Ishikawa (cell line): ENCODE results near the gene EHMT2.

Experiments used
- CEBPB ChIP-seq: IDR thresholded peaks from 2 replicates; pipeline ENCODE4 v1.6.1; 2012
- CREB1 ChIP-seq: IDR thresholded peaks from 2 replicates; pipeline ENCODE4 v1.6.1; 2012; ENCODE audit warnings: low read depth
- EGR1 ChIP-seq: IDR thresholded peaks from 2 replicates; pipeline ENCODE4 v1.6.1; 2012
- EP300 ChIP-seq: IDR thresholded peaks from 2 replicates; pipeline ENCODE4 v1.6.1; 2012; ENCODE audit warnings: borderline replicate concordance
- FOXM1 ChIP-seq: IDR thresholded peaks from 2 replicates; pipeline ENCODE4 v1.6.1; 2012; ENCODE audit warnings: low read depth, borderline replicate concordance
- NFIC ChIP-seq: IDR thresholded peaks from 2 replicates; pipeline ENCODE4 v1.6.1; 2012
- TCF12 ChIP-seq: IDR thresholded peaks from 2 replicates; pipeline ENCODE4 v1.6.1; 2012; ENCODE audit warnings: low read depth
- TEAD4 ChIP-seq: IDR thresholded peaks from 2 replicates; pipeline ENCODE4 v1.6.1; 2012
- YY1 ChIP-seq: IDR thresholded peaks from 2 replicates; pipeline ENCODE4 v1.6.1; 2012; ENCODE audit warnings: low read depth
- TF ChIP-seq, protein P1 (sequence below): IDR thresholded peaks from 2 replicates; pipeline ENCODE4 v1.6.1; 2012; ENCODE audit warnings: low read depth, mild to moderate bottlenecking
- TF ChIP-seq, protein P2 (sequence below): IDR thresholded peaks from 2 replicates; pipeline ENCODE4 v1.6.1; 2012
- TF ChIP-seq, protein P3 (sequence below): IDR thresholded peaks from 2 replicates; pipeline ENCODE4 v1.6.1; 2012

DNA sequence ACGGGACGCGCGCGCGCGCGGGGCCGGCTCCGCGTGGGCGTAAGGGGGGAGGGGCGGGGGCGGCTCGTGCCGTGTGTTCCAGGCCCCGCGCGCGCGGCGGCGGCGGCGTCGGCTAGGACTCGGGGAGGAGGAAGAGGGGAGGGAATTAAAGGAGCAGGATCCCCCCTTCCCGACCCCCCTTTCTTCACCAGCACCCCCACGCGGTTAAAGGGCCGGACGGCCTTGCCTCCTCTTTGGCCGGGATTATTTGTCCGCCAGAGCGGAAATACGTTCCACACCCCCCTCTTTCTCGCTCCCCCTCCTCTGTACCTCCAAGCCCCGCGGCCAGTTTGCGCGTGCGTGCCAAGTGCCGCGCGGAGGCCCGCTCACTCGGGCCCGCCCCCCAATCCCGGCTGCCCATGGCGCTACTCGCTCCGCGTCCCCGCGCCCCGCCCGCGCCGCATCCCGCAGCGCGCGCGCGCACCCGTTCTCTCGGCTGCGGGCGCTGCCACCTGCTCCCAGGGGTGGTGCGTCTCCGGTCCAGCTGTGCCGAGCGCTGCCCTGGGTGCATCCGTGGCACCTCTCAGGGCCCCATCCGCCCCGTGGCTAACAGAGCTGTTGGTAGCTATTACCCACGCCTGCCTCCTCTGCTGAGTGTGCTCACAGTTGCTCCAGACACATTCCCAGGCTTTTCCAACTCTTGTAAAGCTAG lies 4.6 kb upstream of the EHMT2 start, which contains the start of gene ZBTB12:
- TF ChIP-seq YY1 (no peak; the same call in 1 of the 2 replicates), CEBPB (no peak), EGR1 (peak; percentile 95), EP300 (no peak), CREB1 (no peak), TCF12 (no peak; the same call in 1 of the 2 replicates), NFIC (no peak), FOXM1 (no peak), TEAD4 (no peak)
- TF ChIP-seq, protein P1, sequence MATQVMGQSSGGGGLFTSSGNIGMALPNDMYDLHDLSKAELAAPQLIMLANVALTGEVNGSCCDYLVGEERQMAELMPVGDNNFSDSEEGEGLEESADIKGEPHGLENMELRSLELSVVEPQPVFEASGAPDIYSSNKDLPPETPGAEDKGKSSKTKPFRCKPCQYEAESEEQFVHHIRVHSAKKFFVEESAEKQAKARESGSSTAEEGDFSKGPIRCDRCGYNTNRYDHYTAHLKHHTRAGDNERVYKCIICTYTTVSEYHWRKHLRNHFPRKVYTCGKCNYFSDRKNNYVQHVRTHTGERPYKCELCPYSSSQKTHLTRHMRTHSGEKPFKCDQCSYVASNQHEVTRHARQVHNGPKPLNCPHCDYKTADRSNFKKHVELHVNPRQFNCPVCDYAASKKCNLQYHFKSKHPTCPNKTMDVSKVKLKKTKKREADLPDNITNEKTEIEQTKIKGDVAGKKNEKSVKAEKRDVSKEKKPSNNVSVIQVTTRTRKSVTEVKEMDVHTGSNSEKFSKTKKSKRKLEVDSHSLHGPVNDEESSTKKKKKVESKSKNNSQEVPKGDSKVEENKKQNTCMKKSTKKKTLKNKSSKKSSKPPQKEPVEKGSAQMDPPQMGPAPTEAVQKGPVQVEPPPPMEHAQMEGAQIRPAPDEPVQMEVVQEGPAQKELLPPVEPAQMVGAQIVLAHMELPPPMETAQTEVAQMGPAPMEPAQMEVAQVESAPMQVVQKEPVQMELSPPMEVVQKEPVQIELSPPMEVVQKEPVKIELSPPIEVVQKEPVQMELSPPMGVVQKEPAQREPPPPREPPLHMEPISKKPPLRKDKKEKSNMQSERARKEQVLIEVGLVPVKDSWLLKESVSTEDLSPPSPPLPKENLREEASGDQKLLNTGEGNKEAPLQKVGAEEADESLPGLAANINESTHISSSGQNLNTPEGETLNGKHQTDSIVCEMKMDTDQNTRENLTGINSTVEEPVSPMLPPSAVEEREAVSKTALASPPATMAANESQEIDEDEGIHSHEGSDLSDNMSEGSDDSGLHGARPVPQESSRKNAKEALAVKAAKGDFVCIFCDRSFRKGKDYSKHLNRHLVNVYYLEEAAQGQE = no peak
- TF ChIP-seq, protein P2, sequence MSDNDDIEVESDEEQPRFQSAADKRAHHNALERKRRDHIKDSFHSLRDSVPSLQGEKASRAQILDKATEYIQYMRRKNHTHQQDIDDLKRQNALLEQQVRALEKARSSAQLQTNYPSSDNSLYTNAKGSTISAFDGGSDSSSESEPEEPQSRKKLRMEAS = peak; percentile 38; the same call in 1 of the 2 replicates
- TF ChIP-seq, protein P3, sequence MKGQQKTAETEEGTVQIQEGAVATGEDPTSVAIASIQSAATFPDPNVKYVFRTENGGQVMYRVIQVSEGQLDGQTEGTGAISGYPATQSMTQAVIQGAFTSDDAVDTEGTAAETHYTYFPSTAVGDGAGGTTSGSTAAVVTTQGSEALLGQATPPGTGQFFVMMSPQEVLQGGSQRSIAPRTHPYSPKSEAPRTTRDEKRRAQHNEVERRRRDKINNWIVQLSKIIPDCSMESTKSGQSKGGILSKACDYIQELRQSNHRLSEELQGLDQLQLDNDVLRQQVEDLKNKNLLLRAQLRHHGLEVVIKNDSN = no peak; the same call in 1 of the 2 replicates
